Activated CD8-positive, alpha-beta memory T cell treated with anti-CD3 and anti-CD28 coated beads, Interleukin-2, amount 50 U/mL, for 24 hours (primary cell): ENCODE data around the gene TNPO3.
"Not testable (repeated sequence)": the region's sequence is repeated elsewhere in the genome, so short reads cannot be mapped to it uniquely, and the experiment has no call there.

Experiments used
- DNase-seq: peaks from one replicate; pipeline ENCODE4 v3.0.0-alpha.2; 2020; ENCODE audit errors: extremely low read depth

Gene TNPO3

DNA sequence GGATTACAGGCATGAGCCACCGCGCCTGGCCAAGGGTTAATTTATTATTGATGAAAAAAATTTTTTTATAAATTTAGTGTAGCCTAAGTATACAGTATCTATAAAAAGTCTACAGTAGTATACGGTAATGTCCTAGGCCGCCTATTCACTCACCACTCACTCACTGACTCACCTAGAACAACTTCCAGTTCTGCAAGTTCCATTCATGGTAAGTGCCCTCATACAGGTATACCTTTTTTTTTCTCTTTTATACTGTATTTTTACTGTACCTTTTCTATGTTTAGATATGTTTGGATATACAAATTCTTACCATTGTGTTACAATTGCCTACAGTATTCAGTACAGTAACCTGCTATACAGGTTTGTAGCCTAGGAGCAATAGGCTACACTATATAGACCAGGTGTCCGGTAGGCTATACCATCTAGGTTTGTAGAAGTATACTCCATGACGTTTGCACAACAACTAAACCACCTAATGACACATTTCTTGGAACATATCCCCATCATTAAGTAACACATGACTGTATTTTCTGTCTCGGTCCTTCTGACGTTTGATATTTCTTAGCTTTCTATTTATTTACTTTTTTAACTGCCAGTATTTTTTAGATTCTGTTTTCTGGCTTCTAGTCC is 93.8 kb downstream of the TNPO3 start:
- no peak for DNase-seq

DNA sequence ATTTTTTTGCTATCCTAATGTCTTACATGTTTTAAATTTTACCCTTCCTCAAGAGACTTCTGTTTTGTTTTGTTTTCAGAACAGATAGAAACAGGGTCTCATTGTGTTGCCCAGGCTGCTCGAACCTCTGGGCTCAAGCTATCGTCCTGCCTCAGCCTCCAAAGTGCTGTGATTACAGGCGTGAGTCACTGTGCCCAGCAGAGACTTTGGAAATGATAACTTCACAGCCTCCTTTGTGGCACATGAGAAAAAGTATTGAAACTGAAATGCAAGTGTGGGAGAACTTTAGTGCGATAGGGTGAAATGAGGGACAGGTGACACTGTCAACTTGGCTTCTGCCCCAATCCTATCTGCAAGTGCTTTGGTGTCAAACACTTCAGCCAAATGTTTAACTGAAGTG is 95.6 kb downstream of the TNPO3 start:
- DNase-seq: no peak

GRCh38 chr7:128955981-128956380 is 98.9 kb downstream of the TNPO3 start:
- no peak for DNase-seq

DNA sequence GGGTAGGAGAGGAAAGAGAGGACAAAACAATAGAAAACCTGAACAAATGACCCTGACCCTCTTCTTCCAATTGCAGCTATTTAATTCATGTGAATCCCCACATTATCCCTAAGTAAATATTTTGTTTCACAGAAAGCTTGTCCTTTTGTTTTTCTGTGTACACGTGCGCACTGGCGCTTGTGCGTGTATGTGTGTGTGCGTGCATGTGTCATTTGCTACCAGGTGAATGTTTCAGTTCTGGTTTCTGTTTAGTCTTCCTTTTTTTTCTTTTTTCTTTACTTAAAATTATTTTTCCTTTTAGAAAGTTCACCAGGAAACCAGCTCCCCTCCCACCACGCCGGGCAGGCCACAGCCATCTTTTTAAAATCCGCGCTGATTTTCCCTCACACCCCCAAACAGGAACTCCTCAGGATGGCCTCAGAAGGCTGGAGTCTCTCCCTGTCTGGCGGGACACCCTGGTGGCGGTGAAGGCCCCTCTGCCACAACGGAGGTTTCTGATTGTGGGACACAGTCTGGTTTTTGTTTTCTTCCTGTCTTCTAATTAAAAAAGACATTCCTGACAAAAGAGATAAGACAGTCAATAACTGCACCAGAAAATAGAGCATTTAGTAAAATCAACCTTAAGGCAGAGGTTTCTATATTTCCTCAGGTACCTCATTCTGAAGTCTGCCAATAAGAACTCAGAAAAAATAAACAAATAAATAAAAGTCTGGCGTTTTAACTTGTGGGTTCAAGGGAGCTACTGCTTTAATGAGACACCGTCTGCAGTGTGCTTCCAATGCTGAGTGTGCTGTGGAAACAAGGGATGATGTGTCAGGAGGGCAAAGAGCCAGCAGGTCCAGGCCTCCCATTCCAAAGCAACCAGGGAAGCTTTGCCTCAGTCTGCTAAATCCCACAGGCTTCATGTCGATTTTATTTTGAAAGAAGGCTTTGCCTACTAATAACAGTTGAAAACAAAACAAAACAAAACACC is 99.8 kb downstream of the TNPO3 start:
- DNase-seq: no peak

- no peak for DNase-seq
These were observed 100.8 kb downstream of the TNPO3 start for GRCh38 chr7:128954150-128954549.

GRCh38 chr7:128951296-128951695 is 103.6 kb downstream of the TNPO3 start:
- DNase-seq: no peak

GRCh38 chr7:128948976-128949760 is 105.7 kb downstream of the TNPO3 start:
- DNase-seq: no peak

DNA sequence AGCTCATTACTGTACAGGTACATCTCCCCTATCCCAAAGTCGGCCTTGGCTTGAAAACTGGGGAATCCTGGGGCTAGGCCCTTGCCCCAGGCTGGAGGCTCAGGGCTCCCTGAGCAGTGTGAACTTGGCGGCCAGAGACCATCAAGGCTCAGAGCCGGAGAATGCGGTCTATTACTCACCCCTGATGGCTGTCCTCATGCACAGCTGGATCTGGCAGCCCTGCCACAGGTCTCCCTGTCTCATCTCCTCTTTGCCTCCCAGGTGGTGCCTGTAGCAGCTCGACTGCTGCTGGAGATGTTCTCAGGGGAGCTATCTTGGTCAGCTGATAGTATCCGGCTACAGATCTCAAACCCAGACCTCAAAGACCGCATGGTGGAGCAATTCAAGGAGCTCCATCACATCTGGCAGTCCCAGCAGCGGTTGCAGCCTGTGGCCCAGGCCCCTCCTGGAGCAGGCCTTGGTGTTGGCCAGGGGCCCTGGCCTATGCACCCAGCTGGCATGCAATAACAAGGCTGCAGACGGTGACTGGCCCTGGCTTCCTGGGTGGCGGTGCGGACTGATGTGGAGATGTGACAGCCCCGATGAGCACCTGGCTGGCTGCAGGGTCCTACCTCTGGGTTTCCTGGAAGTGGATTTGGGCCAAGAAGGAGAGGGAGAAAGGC is 106.5 kb downstream of the TNPO3 start:
- DNase-seq: no peak

DNA sequence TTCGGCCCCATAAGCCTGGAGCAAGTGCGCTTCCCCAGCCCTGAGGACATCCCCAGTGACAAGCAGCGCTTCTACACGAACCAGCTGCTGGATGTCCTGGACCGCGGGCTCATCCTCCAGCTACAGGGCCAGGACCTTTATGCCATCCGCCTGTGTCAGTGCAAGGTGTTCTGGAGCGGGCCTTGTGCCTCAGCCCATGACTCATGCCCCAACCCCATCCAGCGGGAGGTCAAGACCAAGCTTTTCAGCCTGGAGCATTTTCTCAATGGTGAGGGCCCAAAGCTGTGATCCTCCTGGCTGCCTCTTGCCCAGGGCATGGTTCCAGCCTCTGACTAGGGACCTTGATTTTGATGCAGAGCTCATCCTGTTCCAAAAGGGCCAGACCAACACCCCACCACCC is 107.1 kb downstream of the TNPO3 start:
- DNase-seq: no peak

DNA sequence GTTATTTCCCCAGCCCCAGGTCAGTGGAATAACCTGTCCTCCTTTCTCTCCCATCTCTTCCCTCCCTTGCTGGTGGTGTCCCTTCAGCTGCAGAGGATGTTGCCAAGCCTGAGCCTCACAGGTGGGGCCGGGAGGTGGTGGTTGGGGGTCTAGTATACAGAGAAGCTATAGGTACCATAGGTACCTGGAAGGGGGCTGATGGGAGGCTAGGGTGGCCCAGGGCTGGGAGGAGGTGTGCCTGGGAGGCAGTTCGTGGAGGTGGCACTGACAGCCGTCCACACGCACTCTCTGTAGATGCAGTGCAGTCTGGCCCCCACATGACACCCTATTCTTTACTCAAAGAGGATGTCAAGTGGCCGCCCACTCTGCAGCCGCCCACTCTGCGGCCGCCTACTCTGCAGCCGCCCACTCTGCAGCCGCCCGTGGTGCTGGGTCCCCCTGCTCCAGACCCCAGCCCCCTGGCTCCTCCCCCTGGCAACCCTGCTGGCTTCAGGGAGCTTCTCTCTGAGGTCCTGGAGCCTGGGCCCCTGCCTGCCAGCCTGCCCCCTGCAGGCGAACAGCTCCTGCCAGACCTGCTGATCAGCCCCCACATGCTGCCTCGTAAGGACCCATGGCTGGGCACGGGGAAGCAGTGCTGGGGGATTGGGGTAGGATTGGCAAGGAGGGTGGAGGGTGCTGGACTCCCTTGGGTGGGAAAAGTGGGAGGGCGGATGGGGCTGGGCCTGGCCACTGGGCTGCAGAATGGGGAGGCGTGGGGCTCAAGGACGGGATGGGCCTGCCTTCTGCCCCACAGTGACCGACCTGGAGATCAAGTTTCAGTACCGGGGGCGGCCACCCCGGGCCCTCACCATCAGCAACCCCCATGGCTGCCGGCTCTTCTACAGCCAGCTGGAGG is 107.7 kb downstream of the TNPO3 start:
- no peak for DNase-seq

DNA sequence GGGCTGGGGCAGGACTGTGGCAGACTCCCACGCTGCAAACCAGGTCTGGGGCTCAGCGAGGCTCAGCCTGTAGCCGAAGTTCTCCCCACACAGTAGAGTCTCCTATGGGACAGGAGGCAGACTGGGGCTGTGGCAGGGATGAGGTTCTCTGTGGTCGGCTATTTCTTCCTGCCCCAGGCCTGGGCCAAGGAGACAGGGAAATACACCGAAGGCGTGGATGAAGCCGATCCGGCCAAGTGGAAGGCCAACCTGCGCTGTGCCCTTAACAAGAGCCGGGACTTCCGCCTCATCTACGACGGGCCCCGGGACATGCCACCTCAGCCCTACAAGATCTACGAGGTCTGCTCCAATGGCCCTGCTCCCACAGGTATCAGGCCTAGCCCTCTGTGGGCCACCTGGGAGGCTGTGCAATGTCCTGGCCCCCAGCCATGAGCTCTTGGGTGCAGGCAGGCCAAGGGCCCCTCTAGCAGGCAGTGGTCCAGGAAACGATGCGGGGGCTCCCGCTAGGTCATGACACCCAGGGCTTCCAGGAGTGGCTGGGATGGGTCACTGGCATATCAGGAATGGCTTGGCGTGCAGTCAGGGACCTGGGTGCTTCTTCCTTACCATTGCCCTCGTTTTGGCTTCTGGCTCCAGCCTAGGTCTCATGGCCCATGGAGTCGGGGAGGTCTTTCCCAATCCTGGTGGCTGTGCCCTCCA is 109.1 kb downstream of the TNPO3 start:
- DNase-seq: no peak

GRCh38 chr7:128944487-128945236 is 110.2 kb downstream of the TNPO3 start:
- no peak for DNase-seq

DNA sequence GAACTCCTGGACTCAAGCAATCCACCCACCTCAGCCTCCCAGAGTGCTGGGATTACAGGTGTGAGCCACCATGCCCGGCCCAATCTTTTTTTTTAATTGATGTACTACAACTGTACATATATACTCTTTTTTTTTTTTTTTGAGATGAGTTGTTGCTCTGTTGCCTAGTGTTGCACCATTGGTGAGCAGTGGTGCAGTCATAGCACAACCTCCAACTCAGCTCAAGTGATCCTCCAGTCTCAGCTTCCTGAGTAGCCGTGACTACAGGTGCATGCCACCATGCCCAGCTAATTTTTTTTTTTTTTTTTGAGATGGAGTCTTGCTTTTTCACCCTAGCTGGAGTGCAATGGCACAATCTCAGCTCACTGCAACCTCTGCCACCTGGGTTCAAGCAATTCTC is 111.7 kb downstream of the TNPO3 start:
- not testable (repeated sequence) for DNase-seq

GRCh38 chr7:128941946-128942526 is 112.9 kb downstream of the TNPO3 start:
- no peak for DNase-seq

DNA sequence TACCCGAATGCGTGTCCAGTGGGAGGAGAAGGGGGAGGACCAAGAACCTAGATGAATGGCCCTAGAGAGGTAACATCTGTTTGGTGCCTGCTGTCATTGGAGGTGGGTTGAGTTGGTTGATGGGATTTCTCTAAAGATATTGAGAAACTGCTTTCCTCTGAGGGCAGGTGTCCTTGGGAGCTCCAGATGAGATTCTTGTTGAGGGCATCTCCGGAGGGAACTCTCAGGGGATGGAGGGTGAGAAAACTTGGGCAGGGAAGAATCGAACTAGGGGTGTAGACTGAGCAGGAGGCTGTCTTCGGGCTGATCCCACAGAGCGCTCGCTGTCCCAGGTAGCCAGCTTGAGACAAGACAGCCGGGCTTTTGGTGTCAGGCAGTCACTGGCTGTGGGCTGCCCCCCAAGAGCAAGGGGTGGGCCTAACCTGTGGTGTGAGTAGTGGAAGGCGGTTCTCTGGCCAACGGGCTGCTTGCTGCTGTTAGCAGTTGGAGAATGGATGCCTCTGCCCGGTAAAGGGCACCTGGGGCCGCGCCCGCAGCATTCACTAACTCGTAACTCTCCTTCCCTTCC is 113.5 kb downstream of the TNPO3 start:
- no peak for DNase-seq

GRCh38 chr7:128940494-128941322 is 114.2 kb downstream of the TNPO3 start:
- no peak for DNase-seq

GRCh38 chr7:128939861-128940410 is 115.0 kb downstream of the TNPO3 start:
- no peak for DNase-seq
